AG04449 (cell line): ENCODE data around the gene TAS2R41.

ENCODE experiments used
- CTCF ChIA-PET: fragments of 350-600 bp; formaldehyde crosslinking; extraction: SDS; loops from one replicate; lab custom pipeline; 2021; ENCODE audit warnings: antibody characterized with exemption; lab: Yijun Ruan, JAX
- POLR2A ChIA-PET: fragments of 400-600, 350-600 bp; formaldehyde crosslinking; extraction: SDS; loops from one replicate; lab custom pipeline; 2020; ENCODE audit warnings: antibody characterized with exemption, inconsistent platforms; lab: Yijun Ruan, JAX
- DNase-seq: peaks from one replicate; pipeline ENCODE4 v3.0.0-alpha.2; 2010; ENCODE audit warnings: low read depth, low spot score
- H3K4me3 ChIP-seq: 2 replicates; pipeline ENCODE4 v1.5.1; 2011; ENCODE audit warnings: low read depth, mild to moderate bottlenecking, control low read depth, low read length
- CTCF ChIP-seq: IDR thresholded peaks from one replicate; pipeline ENCODE4 v1.5.1; 2011; ENCODE audit warnings: mild to moderate bottlenecking, moderate library complexity, low read length, control low read depth, inconsistent platforms; ENCODE audit not compliant: insufficient read depth; ENCODE audit errors: missing control alignments

TAS2R41 gene

GRCh38 chr7:143458263-143458662 is 19.4 kb upstream of the TAS2R41 start:
- ChIA-PET CTCF (interaction anchor here (0.7 to 1.3 kb wide), 2 partner anchors 78 to 156 kb away, joined by 3 read pairs; no protein-coding TSS in a partner anchor), POLR2A (interaction anchor here (1.4 kb wide), 1 partner anchor 78 kb away, joined by 4 read pairs; no protein-coding TSS in a partner anchor)
- no peak overlapping the region for H3K4me3 ChIP-seq
- TF ChIP-seq CTCF: no peak
- peak; percentile 44 for DNase-seq

GRCh38 chr7:143458681-143459080 is 19.0 kb upstream of the TAS2R41 start:
- TF ChIP-seq CTCF: no peak
- DNase-seq: no peak
- ChIA-PET POLR2A (no interaction called here), CTCF (interaction anchor here (1.3 kb wide), 1 partner anchor 78 kb away, joined by 3 read pairs; no protein-coding TSS in a partner anchor)
- H3K4me3 ChIP-seq: no peak overlapping the region

- ChIA-PET POLR2A (no interaction called here), CTCF (no interaction called here)
- H3K4me3 ChIP-seq: no peak overlapping the region
- no peak for TF ChIP-seq CTCF
- no peak for DNase-seq
These were observed 18.3 kb upstream of the TAS2R41 start for GRCh38 chr7:143459359-143459758.

- no peak for TF ChIP-seq CTCF
- CTCF ChIA-PET: no interaction called here
- POLR2A ChIA-PET: no interaction called here
- no peak for DNase-seq
- H3K4me3 ChIP-seq: no peak overlapping the region
These were observed 17.2 kb upstream of the TAS2R41 start for GRCh38 chr7:143460271-143460979.

GRCh38 chr7:143462045-143462444 is 15.6 kb upstream of the TAS2R41 start:
- TF ChIP-seq CTCF: no peak
- ChIA-PET POLR2A (no interaction called here), CTCF (no interaction called here)
- no peak for DNase-seq
- H3K4me3 ChIP-seq: no peak overlapping the region

- DNase-seq: no peak
- POLR2A ChIA-PET: no interaction called here
- CTCF ChIA-PET: no interaction called here
- TF ChIP-seq CTCF: no peak
- no peak overlapping the region for H3K4me3 ChIP-seq
These were observed 14.1 kb upstream of the TAS2R41 start for GRCh38 chr7:143463556-143463955.
